OCI-LY1 (cell line): Measurements from ENCODE around the gene NTHL1.

ENCODE experiments used
- H2AFZ ChIP-seq: fragments of 200-600 bp; sonication (generic), shearing (Covaris generic); 2 replicates; pipeline ENCODE4 v1.6.0; 2014; ENCODE audit warnings: antibody characterized with exemption, mild to moderate bottlenecking, low read length
- H3F3A ChIP-seq: fragments of 200-600 bp; sonication (generic), shearing (Covaris generic); 2 replicates; pipeline ENCODE4 v1.6.0; 2014; ENCODE audit warnings: mild to moderate bottlenecking, antibody characterized with exemption, low read length, moderate library complexity; ENCODE audit not compliant: insufficient read depth
- H3K27ac ChIP-seq: fragments of 200-600 bp; sonication (generic); 2 replicates; pipeline ENCODE4 v1.5.1; 2014; ENCODE audit warnings: low read length, mixed run types, mild to moderate bottlenecking, low read depth; ENCODE audit not compliant: poor library complexity, severe bottlenecking
- H3K27me3 ChIP-seq: fragments of 200-600 bp; sonication (generic); 2 replicates; pipeline ENCODE4 v1.6.0; 2014; ENCODE audit warnings: antibody characterized with exemption, mild to moderate bottlenecking, low read length, moderate library complexity; ENCODE audit not compliant: insufficient read depth
- H3K36me3 ChIP-seq: fragments of 200-600 bp; sonication (generic); 2 replicates; pipeline ENCODE4 v1.6.1; 2014; ENCODE audit warnings: mild to moderate bottlenecking, antibody characterized with exemption, low read length, moderate library complexity, mixed read lengths; ENCODE audit not compliant: insufficient read depth
- H3K4me1 ChIP-seq: fragments of 200-600 bp; sonication (generic); 2 replicates; pipeline ENCODE4 v1.5.1; 2014; ENCODE audit warnings: mild to moderate bottlenecking, low read length, moderate library complexity; ENCODE audit not compliant: insufficient read depth, severe bottlenecking
- H3K4me2 ChIP-seq: fragments of 200-600 bp; sonication (generic), shearing (Covaris generic); 2 replicates; pipeline ENCODE4 v1.6.1; 2014; ENCODE audit warnings: low read length
- H3K4me3 ChIP-seq: fragments of 200-600 bp; sonication (generic); 2 replicates; pipeline ENCODE4 v1.5.1; 2014; ENCODE audit warnings: low read length, low read depth, mild to moderate bottlenecking, mixed read lengths; ENCODE audit not compliant: poor library complexity, severe bottlenecking
- H3K79me2 ChIP-seq: fragments of 200-600 bp; shearing (Covaris generic); 2 replicates; pipeline ENCODE4 v1.6.1; 2016; ENCODE audit warnings: mixed run types, low read length, mixed read lengths; ENCODE audit not compliant: insufficient read depth
- H3K9ac ChIP-seq: fragments of 200-600 bp; sonication (generic), shearing (Covaris generic); 2 replicates; pipeline ENCODE4 v1.6.1; 2014; ENCODE audit warnings: mild to moderate bottlenecking, low read length, mixed read lengths
- H3K9me2 ChIP-seq: fragments of 200-600 bp; sonication (generic), shearing (Covaris generic); 2 replicates; pipeline ENCODE4 v1.6.1; 2014; ENCODE audit warnings: low read depth, mild to moderate bottlenecking, low read length, mixed read lengths
- H3K9me3 ChIP-seq: fragments of 200-600 bp; shearing (Covaris generic); 2 replicates; pipeline ENCODE4 v1.6.1; 2014; ENCODE audit warnings: low read length, mixed read lengths
- H4K20me1 ChIP-seq: fragments of 200-600 bp; sonication (generic), shearing (Covaris generic); 2 replicates; pipeline ENCODE4 v1.6.0; 2016; ENCODE audit warnings: mild to moderate bottlenecking, low read length; ENCODE audit not compliant: insufficient read depth
- EZH2 ChIP-seq: fragments of 200-600 bp; sonication (generic), shearing (Covaris generic); IDR thresholded peaks from 2 replicates; pipeline ENCODE4 v1.8.0; 2017; ENCODE audit warnings: borderline replicate concordance, mixed run types, mild to moderate bottlenecking, antibody characterized with exemption, low read length, moderate library complexity, mixed read lengths
- TF ChIP-seq, protein P1 (sequence below): fragments of 200-600 bp; sonication (generic), shearing (Covaris generic); IDR thresholded peaks from 2 replicates; pipeline ENCODE4 v1.5.1; 2017; ENCODE audit warnings: mild to moderate bottlenecking, antibody characterized with exemption, low read length, moderate library complexity, mixed read lengths

Gene NTHL1

DNA sequence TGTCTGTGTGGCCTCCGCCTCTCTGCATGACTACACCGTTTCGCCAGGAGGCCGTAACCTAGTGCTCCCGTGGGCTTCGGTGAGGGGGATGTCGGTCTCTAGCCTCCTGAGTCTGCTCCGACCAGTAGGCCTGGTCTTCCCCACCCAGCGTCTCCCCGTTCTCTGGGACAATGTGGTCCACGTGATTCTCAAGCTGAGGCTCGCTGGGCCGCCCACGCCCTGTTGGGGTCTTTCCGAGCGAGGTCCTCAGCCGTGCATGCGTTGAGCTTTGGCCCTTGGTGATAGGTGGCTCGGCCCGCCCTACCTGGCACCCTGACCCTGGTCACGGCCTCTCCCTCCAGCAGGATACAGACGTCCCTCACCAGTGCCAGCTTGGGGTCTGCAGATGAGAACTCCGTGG, 31.1 kb upstream of the NTHL1 start:
- Histone ChIP-seq H2AFZ (no peak overlapping the region), H3K36me3 (peaks cover 12% of the 10 kb centered on the region; the same call in 1 of the 2 replicates), H3K4me1 (no peaks in the 10 kb centered on the region), H3K27ac (no peak overlapping the region), H3K4me3 (no peak overlapping the region), H3K79me2 (no peaks in the 10 kb centered on the region), H3K27me3 (no peaks in the 10 kb centered on the region), H3K9me3 (no peaks in the 10 kb centered on the region), H4K20me1 (no peaks in the 10 kb centered on the region), H3K9ac (no peak overlapping the region), H3F3A (no peaks in the 10 kb centered on the region), H3K4me2 (no peak overlapping the region), H3K9me2 (no peaks in the 10 kb centered on the region)
- TF ChIP-seq EZH2: no peak
- TF ChIP-seq, protein P1, sequence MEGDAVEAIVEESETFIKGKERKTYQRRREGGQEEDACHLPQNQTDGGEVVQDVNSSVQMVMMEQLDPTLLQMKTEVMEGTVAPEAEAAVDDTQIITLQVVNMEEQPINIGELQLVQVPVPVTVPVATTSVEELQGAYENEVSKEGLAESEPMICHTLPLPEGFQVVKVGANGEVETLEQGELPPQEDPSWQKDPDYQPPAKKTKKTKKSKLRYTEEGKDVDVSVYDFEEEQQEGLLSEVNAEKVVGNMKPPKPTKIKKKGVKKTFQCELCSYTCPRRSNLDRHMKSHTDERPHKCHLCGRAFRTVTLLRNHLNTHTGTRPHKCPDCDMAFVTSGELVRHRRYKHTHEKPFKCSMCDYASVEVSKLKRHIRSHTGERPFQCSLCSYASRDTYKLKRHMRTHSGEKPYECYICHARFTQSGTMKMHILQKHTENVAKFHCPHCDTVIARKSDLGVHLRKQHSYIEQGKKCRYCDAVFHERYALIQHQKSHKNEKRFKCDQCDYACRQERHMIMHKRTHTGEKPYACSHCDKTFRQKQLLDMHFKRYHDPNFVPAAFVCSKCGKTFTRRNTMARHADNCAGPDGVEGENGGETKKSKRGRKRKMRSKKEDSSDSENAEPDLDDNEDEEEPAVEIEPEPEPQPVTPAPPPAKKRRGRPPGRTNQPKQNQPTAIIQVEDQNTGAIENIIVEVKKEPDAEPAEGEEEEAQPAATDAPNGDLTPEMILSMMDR: no peak

- TF ChIP-seq, protein P1: no peak
- no peak for TF ChIP-seq EZH2
- Histone ChIP-seq H3K36me3 (peaks cover 12% of the 10 kb centered on the region; the same call in 1 of the 2 replicates), H3K4me1 (no peaks in the 10 kb centered on the region), H3K4me3 (no peak overlapping the region), H3F3A (no peaks in the 10 kb centered on the region), H2AFZ (no peak overlapping the region), H3K9me2 (no peaks in the 10 kb centered on the region), H3K4me2 (no peak overlapping the region), H3K9ac (no peak overlapping the region), H4K20me1 (no peaks in the 10 kb centered on the region), H3K9me3 (no peaks in the 10 kb centered on the region), H3K27me3 (no peaks in the 10 kb centered on the region), H3K27ac (no peak overlapping the region), H3K79me2 (no peaks in the 10 kb centered on the region)
Measured at GRCh38 chr16:2078096-2078495, 30.5 kb upstream of the NTHL1 start.

DNA sequence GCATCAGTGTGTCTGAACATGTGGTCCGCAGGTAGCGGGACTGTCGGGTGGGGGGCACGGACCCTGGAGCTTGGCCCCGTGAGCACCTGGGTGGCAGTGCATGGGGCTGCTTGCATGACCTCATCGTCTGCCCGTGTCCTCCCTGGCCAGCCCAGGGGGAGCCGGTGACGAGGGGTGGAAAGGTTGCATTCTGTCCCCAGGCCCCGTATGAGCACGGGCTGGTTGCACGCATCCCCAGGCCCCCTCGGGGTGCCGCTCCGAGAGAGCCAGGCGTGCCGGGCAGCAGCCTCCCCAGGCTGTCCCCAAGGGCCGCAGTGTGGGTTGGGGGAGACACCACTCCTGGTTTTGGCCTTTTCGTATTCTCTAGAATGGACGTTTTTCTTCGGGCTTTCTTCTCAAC, 30.1 kb upstream of the NTHL1 start:
- Histone ChIP-seq H2AFZ (no peak overlapping the region), H3K9me2 (no peaks in the 10 kb centered on the region), H3K4me3 (no peak overlapping the region), H3K79me2 (no peaks in the 10 kb centered on the region), H3K9me3 (no peaks in the 10 kb centered on the region), H4K20me1 (no peaks in the 10 kb centered on the region), H3K4me2 (no peak overlapping the region), H3K27me3 (no peaks in the 10 kb centered on the region), H3K27ac (no peak overlapping the region), H3K4me1 (no peaks in the 10 kb centered on the region), H3K36me3 (peaks cover 15% of the 10 kb centered on the region; the same call in 1 of the 2 replicates), H3F3A (no peaks in the 10 kb centered on the region), H3K9ac (no peak overlapping the region)
- TF ChIP-seq, protein P1: no peak
- no peak for TF ChIP-seq EZH2
